A172 (cell line): ENCODE results near the gene LRMDA. TPM values are rescaled to one million over a fixed set of nuclear protein-coding genes. Genes with fewer than 3 reads are reported as not detected.

ENCODE experiments used
- DNase-seq: peaks from one replicate; pipeline ENCODE4 v3.0.0-alpha.2; 2015; ENCODE audit warnings: low spot score
- total RNA-seq: library from RNA; depleted of rRNA; stranded (reverse); fragments of >200 nt; shearing (Covaris generic); gene quantifications from 2 replicates; pipeline ENCODE4 v1.2.3, GENCODE V29; 2014

LRMDA gene
- total RNA-seq, 1 experiment from 2014 or later = not detected

DNA sequence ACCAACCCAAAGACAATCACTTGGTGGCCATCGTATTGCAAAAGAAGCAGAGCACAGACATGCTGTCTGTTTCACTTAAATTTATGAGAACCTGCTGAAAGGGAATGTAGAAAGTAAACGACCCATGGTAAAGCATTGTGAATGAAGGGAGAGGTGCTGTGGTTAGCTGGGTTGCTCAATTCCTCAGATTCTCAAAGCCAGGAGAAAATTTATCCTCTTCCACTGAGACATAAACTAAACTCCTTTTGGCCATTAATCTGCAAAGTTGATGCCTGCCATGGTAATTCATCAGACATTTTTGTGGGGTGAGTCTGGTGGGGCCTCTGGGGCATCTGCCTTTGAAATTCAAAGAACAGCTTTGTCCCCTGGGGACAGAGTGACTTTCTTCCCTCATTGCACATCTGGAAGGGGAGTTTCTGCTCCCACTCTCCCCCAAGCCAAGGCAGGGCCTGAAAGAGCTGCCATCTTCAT lies 951.0 kb downstream of the LRMDA start:
- DNase-seq = peak; percentile 83

DNA sequence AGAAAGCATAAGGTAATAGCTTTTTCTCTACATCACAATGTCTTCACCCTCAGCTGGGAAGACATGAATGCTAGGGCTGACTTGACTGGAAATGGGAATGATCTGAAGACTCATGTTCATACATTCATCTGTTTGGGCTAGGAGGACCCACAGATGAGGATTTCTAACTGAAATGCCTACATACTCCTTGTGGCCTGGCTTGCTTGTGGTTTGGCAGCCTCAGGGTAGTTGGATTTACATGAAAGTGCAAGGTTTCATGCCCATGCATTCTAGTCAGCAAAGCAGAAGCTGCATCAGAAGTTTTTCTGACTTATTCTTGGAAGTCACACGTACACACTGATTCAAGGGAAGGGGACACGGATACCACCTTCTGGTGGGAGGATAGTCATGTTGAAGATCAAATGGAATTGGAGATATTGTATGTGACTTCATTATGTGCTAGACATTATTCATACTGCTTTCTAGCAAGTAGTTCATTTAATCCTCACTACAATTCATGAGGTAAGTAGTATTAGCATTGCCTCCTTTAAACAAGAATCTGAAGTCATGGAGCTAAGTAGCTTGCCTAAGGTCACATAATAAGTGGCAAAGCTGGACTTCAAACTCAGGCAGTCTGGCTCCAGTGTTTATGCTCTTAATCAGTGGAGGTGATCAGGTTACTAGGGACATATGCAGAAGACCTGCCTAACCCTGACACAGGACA lies 957.0 kb downstream of the LRMDA start:
- DNase-seq = no peak

DNA sequence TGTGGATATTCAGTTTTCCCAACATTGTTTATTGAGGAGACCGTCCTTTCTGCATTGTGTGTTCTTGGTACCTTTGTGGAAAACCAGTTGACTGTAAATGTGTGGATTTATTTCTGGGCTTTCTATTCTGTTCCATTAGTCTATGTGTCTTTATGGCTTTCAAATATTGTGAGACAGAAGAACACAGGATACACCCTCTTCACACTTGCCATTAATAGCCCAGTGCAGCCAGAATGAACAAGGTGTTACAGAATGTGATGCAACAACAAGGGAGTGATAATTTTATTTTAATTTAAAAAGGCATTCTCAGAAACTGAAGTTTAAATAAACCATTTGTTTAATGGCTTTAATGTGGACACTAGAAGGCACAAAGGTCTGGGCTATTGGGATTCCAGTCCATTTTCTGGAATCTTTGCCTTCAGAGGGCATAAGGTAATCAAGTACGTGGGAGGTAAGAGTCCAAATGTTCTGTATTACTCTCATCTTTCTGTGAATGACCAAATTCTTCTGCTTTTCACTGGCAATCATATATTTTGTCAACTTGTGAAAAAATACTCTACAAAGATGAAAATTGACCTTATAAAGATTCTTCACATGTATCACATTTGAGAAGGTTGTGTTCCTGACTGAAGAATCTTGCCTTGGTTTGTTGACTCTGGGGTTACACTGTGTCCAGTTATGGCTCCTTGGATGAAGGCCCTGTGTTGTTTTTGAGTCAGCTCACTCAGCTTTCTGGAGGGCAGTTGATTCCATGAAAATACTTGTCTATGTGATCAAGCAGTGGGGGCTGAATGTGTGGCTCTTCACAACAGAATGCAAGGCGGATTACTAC lies 962.7 kb downstream of the LRMDA start:
- no peak for DNase-seq

GRCh38 chr10:76394707-76395042 lies 963.3 kb downstream of the LRMDA start:
- DNase-seq = no peak

GRCh38 chr10:76395251-76395650 lies 963.8 kb downstream of the LRMDA start:
- no peak for DNase-seq

GRCh38 chr10:76396134-76396533 lies 964.7 kb downstream of the LRMDA start:
- DNase-seq = no peak

- peak; percentile 68 for DNase-seq
Measured at GRCh38 chr10:76397181-76398042, 966.0 kb downstream of the LRMDA start.

DNA sequence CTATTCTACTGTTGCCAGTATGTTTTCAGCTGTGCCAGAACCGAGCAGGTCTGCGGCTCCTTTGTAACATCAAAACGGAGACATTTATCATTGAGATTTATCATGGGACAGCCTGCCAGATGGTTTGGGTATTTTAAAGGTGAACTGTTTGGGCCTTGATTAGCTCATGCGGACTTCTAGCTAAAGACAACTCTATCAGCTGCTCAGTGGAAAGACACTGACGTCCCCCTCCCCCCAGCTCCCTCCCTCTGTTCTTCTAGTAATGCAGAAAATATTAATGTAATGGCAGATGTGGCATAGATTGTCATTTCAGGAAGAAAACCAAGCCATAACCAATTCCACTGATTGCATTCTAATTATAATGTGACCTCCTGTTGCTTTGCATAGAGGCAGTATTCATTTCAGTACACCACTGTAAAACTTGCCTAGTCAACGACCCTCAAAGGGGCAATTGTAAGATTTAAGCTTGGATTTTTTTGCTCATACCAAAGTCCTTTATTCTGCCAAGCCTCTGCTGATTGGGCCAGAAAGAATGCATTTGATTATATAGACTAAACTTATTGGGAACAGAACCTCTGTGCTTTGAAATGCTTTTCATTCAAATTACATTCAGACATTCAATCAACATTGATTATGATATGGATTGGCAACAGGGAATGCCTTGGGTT lies 966.8 kb downstream of the LRMDA start:
- DNase-seq = peak; percentile 45

DNA sequence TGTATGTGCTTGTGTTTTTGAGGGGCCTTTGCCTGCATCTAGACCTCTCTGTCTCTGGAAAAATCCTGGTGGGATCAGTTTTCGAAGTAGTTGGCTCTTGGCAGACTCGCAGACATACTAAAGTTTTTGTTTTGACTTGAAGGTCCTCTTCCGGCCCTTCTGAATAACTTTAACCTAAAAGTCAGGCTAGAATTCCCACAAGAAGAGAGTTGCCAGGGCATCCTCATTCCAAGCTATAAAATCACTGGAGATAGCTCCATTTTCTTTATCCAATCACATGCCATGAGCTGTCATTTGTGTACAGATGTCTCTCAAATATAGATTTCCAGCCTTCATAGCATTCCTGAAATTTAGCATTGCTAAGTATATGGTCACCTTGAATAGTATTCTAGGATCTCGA lies 967.8 kb downstream of the LRMDA start:
- no peak for DNase-seq

DNA sequence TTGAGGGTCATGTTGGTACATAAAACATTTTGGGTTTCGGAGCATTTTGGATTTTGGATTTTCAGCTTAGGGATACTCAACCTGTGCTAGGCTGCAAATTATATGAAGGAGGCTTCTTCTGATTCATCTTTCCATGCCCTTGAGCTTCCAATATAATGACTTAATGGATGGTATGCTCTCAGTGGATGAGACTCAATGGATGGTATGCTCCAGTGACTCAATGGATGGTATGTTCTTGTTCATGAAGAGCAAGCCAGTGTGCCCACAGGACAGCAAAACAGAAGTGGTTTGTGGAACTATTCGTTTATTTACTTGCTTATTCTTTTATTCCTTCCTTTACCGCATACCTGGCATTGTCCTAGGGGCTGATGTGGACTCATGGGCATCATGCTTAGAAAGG lies 969.6 kb downstream of the LRMDA start:
- no peak for DNase-seq

DNA sequence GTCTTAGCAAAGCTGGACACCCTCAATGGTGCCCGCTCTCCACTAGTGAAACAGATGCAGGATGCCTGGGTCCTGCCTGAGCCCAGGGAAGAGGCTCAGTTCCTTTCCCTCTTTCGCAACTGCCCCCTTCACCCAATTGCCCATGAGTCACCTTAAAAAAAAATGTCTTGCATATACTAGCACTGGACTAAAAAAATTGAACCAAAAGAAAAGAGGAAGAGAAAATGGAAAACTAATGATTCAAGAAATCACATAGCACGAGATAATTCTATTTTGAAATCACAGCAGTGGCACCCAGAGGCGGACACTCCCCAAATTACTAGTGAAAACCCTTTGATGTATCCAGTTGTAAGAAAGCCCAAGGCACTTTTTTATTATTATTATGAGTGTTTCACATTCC lies 972.5 kb downstream of the LRMDA start:
- DNase-seq = no peak

GRCh38 chr10:76404531-76404930 lies 973.1 kb downstream of the LRMDA start:
- DNase-seq = no peak

- no peak for DNase-seq
Measured at GRCh38 chr10:76405922-76406321, 974.5 kb downstream of the LRMDA start.

DNA sequence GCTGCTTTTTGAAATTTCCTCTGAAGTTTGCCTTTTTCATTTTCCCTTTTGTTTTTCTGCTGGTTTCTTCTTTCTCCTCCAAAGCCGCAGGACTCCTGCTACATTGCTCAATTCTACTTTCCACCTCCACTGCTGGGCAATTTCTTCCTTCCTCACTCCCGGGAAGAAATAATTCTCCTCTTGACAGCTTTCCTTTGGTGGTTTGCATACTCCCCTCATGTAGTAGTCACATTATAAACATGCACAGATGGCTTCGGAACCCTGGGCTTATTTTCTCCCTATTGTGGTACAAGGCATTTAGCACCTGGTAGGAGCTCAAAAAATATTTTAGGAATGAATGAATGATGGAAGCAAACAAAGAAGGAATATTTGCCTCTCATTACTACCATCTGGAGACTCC lies 977.2 kb downstream of the LRMDA start:
- DNase-seq = peak; percentile 60

DNA sequence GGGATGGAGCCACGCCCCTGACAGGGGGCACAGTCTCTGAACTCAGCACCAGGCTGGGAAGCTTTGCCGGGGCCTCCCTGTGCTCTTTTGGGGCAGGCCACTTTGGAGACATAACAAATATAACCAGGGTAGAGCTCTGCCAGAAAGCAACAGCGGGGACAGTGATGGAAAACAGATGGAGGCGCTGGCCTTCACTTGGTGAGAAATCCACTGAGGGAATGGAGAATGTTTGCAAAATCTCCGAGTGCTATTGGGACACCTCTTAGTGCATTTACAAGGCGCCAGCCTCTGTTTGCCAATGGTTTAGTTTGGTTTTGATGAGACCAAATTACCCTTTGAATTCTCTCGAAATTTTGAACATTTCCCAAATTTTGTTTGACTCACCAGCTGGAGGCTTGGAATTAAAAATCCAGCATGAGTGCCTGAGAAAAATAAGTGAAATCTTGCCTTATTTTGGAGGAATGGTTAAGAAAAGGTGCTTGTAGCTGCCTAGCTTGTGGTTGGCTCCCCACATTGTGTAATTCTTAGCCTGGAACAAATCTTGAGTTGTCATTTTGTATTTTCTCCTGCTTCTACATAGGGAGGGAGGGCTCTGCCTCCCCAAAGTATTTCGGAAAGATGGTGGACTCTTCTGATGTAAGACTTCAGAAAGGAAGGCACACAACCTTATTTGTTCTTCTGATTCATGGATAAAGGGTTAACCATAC lies 980.5 kb downstream of the LRMDA start:
- DNase-seq = no peak

GRCh38 chr10:76415554-76415953 lies 984.1 kb downstream of the LRMDA start:
- DNase-seq = no peak

DNA sequence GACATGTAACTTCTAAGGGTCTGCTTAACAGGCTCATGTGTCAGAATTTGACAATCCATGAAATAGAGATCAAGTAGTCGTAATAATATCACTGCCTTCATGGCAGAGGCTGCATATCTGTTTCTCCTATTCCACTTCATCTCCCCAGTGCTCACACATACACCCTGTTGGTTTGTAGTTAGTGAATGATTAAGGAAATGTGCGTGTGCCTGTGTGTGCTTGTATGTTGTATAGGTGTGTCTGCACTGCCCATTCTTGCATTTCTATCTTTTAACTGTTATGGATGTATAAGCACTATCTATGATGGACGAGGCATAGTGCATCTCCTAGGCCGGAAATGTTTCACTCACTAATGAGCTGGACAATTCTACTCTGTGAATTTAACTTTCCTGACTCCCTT lies 985.2 kb downstream of the LRMDA start:
- no peak for DNase-seq

GRCh38 chr10:76420725-76421124 lies 989.3 kb downstream of the LRMDA start:
- DNase-seq = no peak

DNA sequence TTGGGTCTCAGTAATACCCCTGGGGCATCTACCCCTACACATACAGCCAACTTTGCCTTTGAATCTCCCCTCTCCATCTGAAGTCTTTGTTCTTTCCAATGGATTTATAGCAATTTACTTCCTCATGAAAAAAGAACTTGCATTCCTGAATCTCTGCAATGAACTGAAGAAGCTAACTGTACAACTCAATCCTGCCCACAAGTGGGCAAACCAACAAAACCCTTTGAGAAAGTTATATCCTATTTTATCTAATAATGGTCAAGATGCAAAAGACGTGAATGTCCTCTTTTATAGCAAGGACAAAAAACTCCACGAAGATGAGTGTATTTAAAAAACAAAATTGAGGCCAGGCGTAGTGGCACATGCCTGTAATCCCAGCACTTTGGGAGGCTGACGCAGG lies 991.3 kb downstream of the LRMDA start:
- no peak for DNase-seq

- peak; percentile 93 for DNase-seq
Measured at GRCh38 chr10:76428551-76429367, 997.3 kb downstream of the LRMDA start.
